ENCODE data around the gene HS3ST5. TPM values are rescaled to one million over a fixed set of nuclear protein-coding genes. Genes with fewer than 3 reads are reported as not detected.
A peak's percentile ranks its signal among the peaks of the same experiment; 100 is the strongest.
"Not testable (repeated sequence)": the region's sequence is repeated elsewhere in the genome, so short reads cannot be mapped to it uniquely, and the experiment has no call there.

HS3ST5 gene
- total RNA-seq, 1 donor from 2014 or later, result 0.05 TPM

DNA sequence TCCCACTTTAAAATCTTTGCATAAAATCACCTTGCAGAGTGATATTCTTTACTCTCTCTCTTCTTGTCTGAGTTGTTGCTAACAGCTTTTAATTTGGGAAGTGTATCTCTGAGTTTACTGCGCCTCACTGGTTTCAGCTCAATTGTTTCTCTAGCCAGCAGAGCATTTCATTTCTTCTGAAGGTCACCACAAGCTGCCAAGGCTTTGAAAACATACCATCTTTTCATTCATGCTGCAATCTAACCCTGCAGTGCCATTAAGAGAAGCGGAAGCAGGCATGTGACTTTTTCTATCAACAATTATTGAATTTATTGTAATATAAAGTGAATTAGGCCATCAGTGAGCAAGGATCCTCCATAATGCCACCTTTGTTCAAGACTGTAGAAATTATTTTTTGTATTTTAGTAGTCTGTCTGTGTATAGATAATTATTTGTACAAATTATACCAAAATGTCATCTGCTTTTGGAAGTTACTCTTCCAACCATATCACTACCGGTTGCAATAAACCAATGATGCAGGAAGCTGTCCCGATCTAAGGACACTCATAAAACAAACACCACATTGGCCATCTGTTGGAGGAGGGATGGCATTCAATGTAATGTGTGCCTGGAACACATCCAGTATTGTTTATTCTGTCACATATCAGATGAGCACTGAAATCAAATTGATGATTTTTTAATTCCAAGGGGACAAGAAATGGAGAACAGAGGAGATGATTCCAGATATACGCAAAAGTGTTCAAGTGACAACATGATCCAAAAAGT, 26.8 kb downstream of the HS3ST5 start:
- Mint-ChIP-seq H3K4me1 (ENCODE audit: low read depth) (peaks cover 3% of the 10 kb centered on the region), H3K36me3 (ENCODE audit: low read depth) (no peaks in the 10 kb centered on the region), H3K27ac (ENCODE audit: unreplicated experiment) (no peak overlapping the region), H3K4me3 (ENCODE audit: unreplicated experiment) (no peak overlapping the region), H3K27me3 (ENCODE audit: low read depth) (no peaks in the 10 kb centered on the region), H3K9me3 (ENCODE audit: low read depth) (no peaks in the 10 kb centered on the region)
- TF ChIP-seq, protein P1, sequence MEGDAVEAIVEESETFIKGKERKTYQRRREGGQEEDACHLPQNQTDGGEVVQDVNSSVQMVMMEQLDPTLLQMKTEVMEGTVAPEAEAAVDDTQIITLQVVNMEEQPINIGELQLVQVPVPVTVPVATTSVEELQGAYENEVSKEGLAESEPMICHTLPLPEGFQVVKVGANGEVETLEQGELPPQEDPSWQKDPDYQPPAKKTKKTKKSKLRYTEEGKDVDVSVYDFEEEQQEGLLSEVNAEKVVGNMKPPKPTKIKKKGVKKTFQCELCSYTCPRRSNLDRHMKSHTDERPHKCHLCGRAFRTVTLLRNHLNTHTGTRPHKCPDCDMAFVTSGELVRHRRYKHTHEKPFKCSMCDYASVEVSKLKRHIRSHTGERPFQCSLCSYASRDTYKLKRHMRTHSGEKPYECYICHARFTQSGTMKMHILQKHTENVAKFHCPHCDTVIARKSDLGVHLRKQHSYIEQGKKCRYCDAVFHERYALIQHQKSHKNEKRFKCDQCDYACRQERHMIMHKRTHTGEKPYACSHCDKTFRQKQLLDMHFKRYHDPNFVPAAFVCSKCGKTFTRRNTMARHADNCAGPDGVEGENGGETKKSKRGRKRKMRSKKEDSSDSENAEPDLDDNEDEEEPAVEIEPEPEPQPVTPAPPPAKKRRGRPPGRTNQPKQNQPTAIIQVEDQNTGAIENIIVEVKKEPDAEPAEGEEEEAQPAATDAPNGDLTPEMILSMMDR (IDR thresholded peaks at IDR 0.05), result no peak
- no peak for DNase-seq (ENCODE audit: low spot score)

- not testable (repeated sequence) for H3K36me3 Mint-ChIP-seq (ENCODE audit: low read depth); H3K27ac Mint-ChIP-seq (ENCODE audit: unreplicated experiment); H3K4me3 Mint-ChIP-seq (ENCODE audit: unreplicated experiment); H3K9me3 Mint-ChIP-seq (ENCODE audit: low read depth); H3K4me1 Mint-ChIP-seq (ENCODE audit: low read depth); H3K27me3 Mint-ChIP-seq (ENCODE audit: low read depth); DNase-seq (ENCODE audit: low spot score)
Measured at GRCh38 chr6:114313816-114314215, 29.0 kb downstream of the HS3ST5 start.

GRCh38 chr6:114312931-114313330, 29.9 kb downstream of the HS3ST5 start:
- Mint-ChIP-seq H3K4me3 (ENCODE audit: unreplicated experiment) (no peak overlapping the region), H3K9me3 (ENCODE audit: low read depth) (no peaks in the 10 kb centered on the region), H3K27ac (ENCODE audit: unreplicated experiment) (no peak overlapping the region), H3K27me3 (ENCODE audit: low read depth) (no peaks in the 10 kb centered on the region), H3K4me1 (ENCODE audit: low read depth) (peaks cover 3% of the 10 kb centered on the region), H3K36me3 (ENCODE audit: low read depth) (no peaks in the 10 kb centered on the region)
- DNase-seq (ENCODE audit: low spot score), result no peak
- TF ChIP-seq, protein P1 (IDR thresholded peaks at IDR 0.05), result no peak

DNA sequence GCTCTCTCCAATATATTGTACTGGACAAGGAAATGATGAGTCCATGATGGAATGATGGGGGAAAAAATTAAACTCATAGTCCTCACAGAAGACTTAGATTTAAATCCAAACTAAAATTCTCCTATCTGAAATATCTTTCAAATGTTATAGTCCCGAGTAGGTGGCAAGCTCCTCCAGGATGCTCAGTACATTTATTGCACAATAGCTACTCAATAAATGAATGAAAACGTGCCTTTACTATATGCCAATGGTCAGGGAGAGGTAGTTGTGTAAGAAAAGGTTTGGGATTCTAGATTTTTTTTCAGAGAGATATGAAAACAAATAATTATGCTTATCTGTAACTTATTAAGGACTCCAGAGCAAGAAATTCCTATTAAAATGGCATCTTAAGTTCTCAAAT, 32.8 kb downstream of the HS3ST5 start:
- Mint-ChIP-seq H3K9me3 (ENCODE audit: low read depth) (peaks cover 2% of the 10 kb centered on the region), H3K27me3 (ENCODE audit: low read depth) (no peaks in the 10 kb centered on the region), H3K36me3 (ENCODE audit: low read depth) (no peaks in the 10 kb centered on the region), H3K27ac (ENCODE audit: unreplicated experiment) (no peak overlapping the region), H3K4me1 (ENCODE audit: low read depth) (peaks cover 3% of the 10 kb centered on the region), H3K4me3 (ENCODE audit: unreplicated experiment) (no peak overlapping the region)
- TF ChIP-seq, protein P1 (IDR thresholded peaks at IDR 0.05), result no peak
- DNase-seq (ENCODE audit: low spot score), result no peak

GRCh38 chr6:114304304-114304887, 38.4 kb downstream of the HS3ST5 start:
- peaks cover 3% of the 10 kb centered on the region for H3K9me3 Mint-ChIP-seq (ENCODE audit: low read depth)
- no peaks in the 10 kb centered on the region for H3K36me3 Mint-ChIP-seq (ENCODE audit: low read depth)
- no peak overlapping the region for H3K4me3 Mint-ChIP-seq (ENCODE audit: unreplicated experiment)
- no peak for DNase-seq (ENCODE audit: low spot score)
- no peaks in the 10 kb centered on the region for H3K27me3 Mint-ChIP-seq (ENCODE audit: low read depth)
- TF ChIP-seq, protein P1 (IDR thresholded peaks at IDR 0.05), result peak; percentile 91
- H3K4me1 Mint-ChIP-seq (ENCODE audit: low read depth), result peaks cover 4% of the 10 kb centered on the region
- no peak overlapping the region for H3K27ac Mint-ChIP-seq (ENCODE audit: unreplicated experiment)
